PFSK-1 (cell line): Measurements from ENCODE around the gene MAS1.

ENCODE experiments used
- FOXP2 ChIP-seq: optimal IDR thresholded peaks from 2 replicates; pipeline ENCODE3; 2011; ENCODE audit warnings: borderline replicate concordance, control low read depth, inconsistent platforms; ENCODE audit not compliant: insufficient read depth; ENCODE audit errors: extremely low read length, extremely low read depth
- POLR2AphosphoS5 ChIP-seq: IDR thresholded peaks from 2 replicates; pipeline ENCODE4 v1.6.1; 2012; ENCODE audit warnings: low read depth, mild to moderate bottlenecking, control low read depth, low read length, moderate library complexity
- SIN3A ChIP-seq: IDR thresholded peaks from 2 replicates; pipeline ENCODE4 v1.6.1; 2012; ENCODE audit warnings: mild to moderate bottlenecking, low read length, moderate library complexity, borderline replicate concordance; ENCODE audit not compliant: insufficient read depth
- TAF1 ChIP-seq: IDR thresholded peaks from 2 replicates; pipeline ENCODE4 v1.6.1; 2012; ENCODE audit warnings: low read length, control low read depth, borderline replicate concordance; ENCODE audit not compliant: insufficient read depth
- TF ChIP-seq, protein P1 (sequence below), 2 experiments: IDR thresholded peaks; 2 replicates each; pipeline versions ENCODE4 v1.6.1 to v1.8.0; 2011 to 2012; ENCODE audit warnings: low read depth in 2 of 2, low read length in 2 of 2, control low read depth in 1 of 2, inconsistent platforms in 1 of 2, mild to moderate bottlenecking in 1 of 2, moderate library complexity in 1 of 2; ENCODE audit not compliant: insufficient read depth in 1 of 2

MAS1 gene

GRCh38 chr6:159931846-159932245 lies 41.1 kb downstream of the MAS1 start:
- no peak for TF ChIP-seq FOXP2
- TF ChIP-seq POLR2AphosphoS5, result no peak
- TF ChIP-seq, protein P1, sequence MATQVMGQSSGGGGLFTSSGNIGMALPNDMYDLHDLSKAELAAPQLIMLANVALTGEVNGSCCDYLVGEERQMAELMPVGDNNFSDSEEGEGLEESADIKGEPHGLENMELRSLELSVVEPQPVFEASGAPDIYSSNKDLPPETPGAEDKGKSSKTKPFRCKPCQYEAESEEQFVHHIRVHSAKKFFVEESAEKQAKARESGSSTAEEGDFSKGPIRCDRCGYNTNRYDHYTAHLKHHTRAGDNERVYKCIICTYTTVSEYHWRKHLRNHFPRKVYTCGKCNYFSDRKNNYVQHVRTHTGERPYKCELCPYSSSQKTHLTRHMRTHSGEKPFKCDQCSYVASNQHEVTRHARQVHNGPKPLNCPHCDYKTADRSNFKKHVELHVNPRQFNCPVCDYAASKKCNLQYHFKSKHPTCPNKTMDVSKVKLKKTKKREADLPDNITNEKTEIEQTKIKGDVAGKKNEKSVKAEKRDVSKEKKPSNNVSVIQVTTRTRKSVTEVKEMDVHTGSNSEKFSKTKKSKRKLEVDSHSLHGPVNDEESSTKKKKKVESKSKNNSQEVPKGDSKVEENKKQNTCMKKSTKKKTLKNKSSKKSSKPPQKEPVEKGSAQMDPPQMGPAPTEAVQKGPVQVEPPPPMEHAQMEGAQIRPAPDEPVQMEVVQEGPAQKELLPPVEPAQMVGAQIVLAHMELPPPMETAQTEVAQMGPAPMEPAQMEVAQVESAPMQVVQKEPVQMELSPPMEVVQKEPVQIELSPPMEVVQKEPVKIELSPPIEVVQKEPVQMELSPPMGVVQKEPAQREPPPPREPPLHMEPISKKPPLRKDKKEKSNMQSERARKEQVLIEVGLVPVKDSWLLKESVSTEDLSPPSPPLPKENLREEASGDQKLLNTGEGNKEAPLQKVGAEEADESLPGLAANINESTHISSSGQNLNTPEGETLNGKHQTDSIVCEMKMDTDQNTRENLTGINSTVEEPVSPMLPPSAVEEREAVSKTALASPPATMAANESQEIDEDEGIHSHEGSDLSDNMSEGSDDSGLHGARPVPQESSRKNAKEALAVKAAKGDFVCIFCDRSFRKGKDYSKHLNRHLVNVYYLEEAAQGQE (IDR thresholded peaks at IDR 0.05; ENCODE audit: insufficient read depth in 1 of 2, low read depth in 2 of 2, low read length in 2 of 2), result no peak
- TF ChIP-seq TAF1, result no peak
- no peak for TF ChIP-seq SIN3A

- TF ChIP-seq SIN3A, result no peak
- no peak for TF ChIP-seq POLR2AphosphoS5
- TF ChIP-seq, protein P1 (IDR thresholded peaks at IDR 0.05; ENCODE audit: insufficient read depth in 1 of 2, low read depth in 2 of 2, low read length in 2 of 2), result no peak
- no peak for TF ChIP-seq TAF1
- TF ChIP-seq FOXP2, result no peak
Observed at GRCh38 chr6:159933077-159933476, 42.3 kb downstream of the MAS1 start.

- TF ChIP-seq POLR2AphosphoS5, result no peak
Observed at GRCh38 chr6:159934181-159934580, 43.4 kb downstream of the MAS1 start.

GRCh38 chr6:159935065-159935464 lies 44.3 kb downstream of the MAS1 start:
- TF ChIP-seq, protein P1 (IDR thresholded peaks at IDR 0.05; ENCODE audit: insufficient read depth in 1 of 2, low read depth in 2 of 2, low read length in 2 of 2), result no peak
- TF ChIP-seq SIN3A, result no peak
- TF ChIP-seq FOXP2, result no peak
- TF ChIP-seq POLR2AphosphoS5, result no peak

- TF ChIP-seq POLR2AphosphoS5 (no peak), TAF1 (no peak), SIN3A (no peak), FOXP2 (no peak)
- TF ChIP-seq, protein P1 (IDR thresholded peaks at IDR 0.05; ENCODE audit: insufficient read depth in 1 of 2, low read depth in 2 of 2, low read length in 2 of 2), result no peak
Observed at GRCh38 chr6:159935633-159936032, 44.8 kb downstream of the MAS1 start.
